HEK293 (cell line): ENCODE measurements around the gene C1orf21.

Experiments used
- CTCF ChIA-PET: fragments of 350-600 bp; formaldehyde crosslinking; extraction: SDS; loops from one replicate; lab custom pipeline; 2021; ENCODE audit warnings: antibody characterized with exemption; lab: Yijun Ruan, JAX
- POLR2A ChIA-PET: fragments of 300-600 bp; formaldehyde crosslinking; extraction: SDS; loops from one replicate; lab custom pipeline; 2020; ENCODE audit warnings: antibody characterized with exemption, inconsistent platforms; lab: Yijun Ruan, JAX
- H3K27ac ChIP-seq: fragments of 200-500 bp; sonication (Bioruptor generic); 2 replicates; pipeline ENCODE4 v1.5.1; 2014; ENCODE audit warnings: low read depth, low read length, control low read depth, inconsistent platforms; ENCODE audit errors: extremely low read depth
- H3K36me3 ChIP-seq, 2 experiments: fragments of 200-500 bp in 1 of 2; sonication (Bioruptor generic) in 1 of 2; 1 replicate in 1 of 2; 2 replicates in 1 of 2; pipeline ENCODE4 v1.5.1; 2014 to 2017; ENCODE audit warnings: inconsistent platforms in 2 of 2, low read length in 2 of 2; ENCODE audit not compliant: control insufficient read depth in 2 of 2, insufficient read depth in 1 of 2
- H3K4me1 ChIP-seq: fragments of 200-500 bp; sonication (Bioruptor generic); 2 replicates; pipeline ENCODE4 v1.5.1; 2014; ENCODE audit warnings: mild to moderate bottlenecking, low read length, inconsistent platforms; ENCODE audit not compliant: control insufficient read depth, insufficient read depth
- H3K4me3 ChIP-seq: 2 replicates; pipeline ENCODE4 v1.5.1; 2011; ENCODE audit warnings: low read depth, mild to moderate bottlenecking, control low read depth, low read length, moderate library complexity
- H3K9me3 ChIP-seq: fragments of 200-500 bp; sonication (Bioruptor generic); 2 replicates; pipeline ENCODE4 v1.5.1; 2014; ENCODE audit warnings: low read depth, low read length, inconsistent platforms; ENCODE audit not compliant: control insufficient read depth, insufficient read depth
- GLIS2 ChIP-seq: fragments of 450-650 bp; formaldehyde crosslinking; IDR thresholded peaks from 2 replicates; pipeline ENCODE4 v1.5.1; 2016; ENCODE audit warnings: missing biosample characterization, missing genetic modification characterization
- HIC1 ChIP-seq: fragments of 450-650 bp; formaldehyde crosslinking; IDR thresholded peaks from 2 replicates; pipeline ENCODE4 v1.5.1; 2016; ENCODE audit warnings: missing biosample characterization, missing genetic modification characterization
- KLF7 ChIP-seq: fragments of 450-650 bp; formaldehyde crosslinking; IDR thresholded peaks from 2 replicates; pipeline ENCODE4 v1.5.1; 2016; ENCODE audit warnings: missing biosample characterization, missing genetic modification characterization, borderline replicate concordance
- OSR2 ChIP-seq: fragments of 450-650 bp; formaldehyde crosslinking; IDR thresholded peaks from 2 replicates; pipeline ENCODE4 v1.5.1; 2016; ENCODE audit warnings: missing biosample characterization, missing genetic modification characterization
- ZIC2 ChIP-seq: fragments of 450-650 bp; formaldehyde crosslinking; IDR thresholded peaks from 2 replicates; pipeline ENCODE4 v1.5.1; 2016; ENCODE audit warnings: missing biosample characterization, missing genetic modification characterization
- ZNF23 ChIP-seq: fragments of 450-650 bp; formaldehyde crosslinking; IDR thresholded peaks from 2 replicates; pipeline ENCODE4 v1.5.1; 2016; ENCODE audit warnings: missing biosample characterization, missing genetic modification characterization, borderline replicate concordance
- ZNF248 ChIP-seq: fragments of 450-650 bp; formaldehyde crosslinking; IDR thresholded peaks from 2 replicates; pipeline ENCODE4 v1.5.1; 2017; ENCODE audit warnings: missing biosample characterization, missing genetic modification characterization
- ZNF274 ChIP-seq, 2 experiments: fragments of 200-500 bp in 1 of 2; fragments of 450-650 bp in 1 of 2; sonication (Bioruptor generic) in 1 of 2; formaldehyde crosslinking in 1 of 2; IDR thresholded peaks; 2 replicates each; pipeline versions ENCODE4 v1.5.1 to v1.6.1; 2014 to 2016; ENCODE audit warnings: borderline replicate concordance in 1 of 2, inconsistent platforms in 1 of 2, low read length in 1 of 2, missing biosample characterization in 1 of 2, missing genetic modification characterization in 1 of 2
- ZNF302 ChIP-seq: fragments of 450-650 bp; formaldehyde crosslinking; IDR thresholded peaks from 2 replicates; pipeline ENCODE4 v1.5.1; 2016; ENCODE audit warnings: missing biosample characterization, missing genetic modification characterization, low read depth
- ZNF311 ChIP-seq: fragments of 450-650 bp; formaldehyde crosslinking; IDR thresholded peaks from 2 replicates; pipeline ENCODE4 v1.5.1; 2017; ENCODE audit warnings: missing biosample characterization, missing genetic modification characterization, borderline replicate concordance
- ZNF341 ChIP-seq: fragments of 450-650 bp; formaldehyde crosslinking; IDR thresholded peaks from 2 replicates; pipeline ENCODE4; 2016; ENCODE audit warnings: low read depth, missing biosample characterization, missing genetic modification characterization
- ZNF416 ChIP-seq: fragments of 450-650 bp; formaldehyde crosslinking; IDR thresholded peaks from 2 replicates; pipeline ENCODE4 v1.5.1; 2016; ENCODE audit warnings: missing biosample characterization, missing genetic modification characterization
- ZNF501 ChIP-seq: fragments of 450-650 bp; formaldehyde crosslinking; IDR thresholded peaks from 2 replicates; pipeline ENCODE4 v1.5.1; 2016; ENCODE audit warnings: missing biosample characterization, missing genetic modification characterization
- ZNF548 ChIP-seq: fragments of 450-650 bp; formaldehyde crosslinking; IDR thresholded peaks from 2 replicates; pipeline ENCODE4 v1.5.1; 2016; ENCODE audit warnings: missing biosample characterization, missing genetic modification characterization
- ZNF600 ChIP-seq: fragments of 450-650 bp; formaldehyde crosslinking; IDR thresholded peaks from 2 replicates; pipeline ENCODE4 v1.5.1; 2016; ENCODE audit warnings: missing biosample characterization, missing genetic modification characterization
- ZNF624 ChIP-seq: fragments of 450-650 bp; formaldehyde crosslinking; IDR thresholded peaks from 2 replicates; pipeline ENCODE4 v1.5.1; 2017; ENCODE audit warnings: missing biosample characterization, missing genetic modification characterization
- ZNF660 ChIP-seq: fragments of 450-650 bp; IDR thresholded peaks from 2 replicates; pipeline ENCODE4 v1.5.1; 2018; ENCODE audit warnings: missing biosample characterization, mild to moderate bottlenecking, missing genetic modification characterization
- ZNF677 ChIP-seq: fragments of 450-650 bp; IDR thresholded peaks from 2 replicates; pipeline ENCODE4 v1.5.0; 2018; ENCODE audit warnings: missing biosample characterization, mild to moderate bottlenecking, missing genetic modification characterization, moderate library complexity
- ZNF76 ChIP-seq: fragments of 450-650 bp; formaldehyde crosslinking; IDR thresholded peaks from 2 replicates; pipeline ENCODE4; 2016; ENCODE audit warnings: low read depth, missing biosample characterization, missing genetic modification characterization, borderline replicate concordance
- ZSCAN30 ChIP-seq: fragments of 450-650 bp; IDR thresholded peaks from 2 replicates; pipeline ENCODE4 v1.5.1; 2018; ENCODE audit warnings: missing biosample characterization, mild to moderate bottlenecking, missing genetic modification characterization, moderate library complexity
- TF ChIP-seq, protein P1 (sequence below): fragments of 450-650 bp; formaldehyde crosslinking; IDR thresholded peaks from 2 replicates; pipeline ENCODE4 v1.5.1; 2017; ENCODE audit warnings: missing biosample characterization, missing genetic modification characterization
- TF ChIP-seq, protein P2 (sequence below): fragments of 450-650 bp; formaldehyde crosslinking; IDR thresholded peaks from 2 replicates; pipeline ENCODE4 v1.5.1; 2017; ENCODE audit warnings: missing biosample characterization, mild to moderate bottlenecking, missing genetic modification characterization, moderate library complexity
- TF ChIP-seq, protein P3 (sequence below): sonication (generic); formaldehyde crosslinking; IDR thresholded peaks from 2 replicates; pipeline ENCODE4 v1.8.1; 2022; ENCODE audit warnings: mild to moderate bottlenecking, moderate library complexity, missing genetic modification reagents

C1orf21 gene

DNA sequence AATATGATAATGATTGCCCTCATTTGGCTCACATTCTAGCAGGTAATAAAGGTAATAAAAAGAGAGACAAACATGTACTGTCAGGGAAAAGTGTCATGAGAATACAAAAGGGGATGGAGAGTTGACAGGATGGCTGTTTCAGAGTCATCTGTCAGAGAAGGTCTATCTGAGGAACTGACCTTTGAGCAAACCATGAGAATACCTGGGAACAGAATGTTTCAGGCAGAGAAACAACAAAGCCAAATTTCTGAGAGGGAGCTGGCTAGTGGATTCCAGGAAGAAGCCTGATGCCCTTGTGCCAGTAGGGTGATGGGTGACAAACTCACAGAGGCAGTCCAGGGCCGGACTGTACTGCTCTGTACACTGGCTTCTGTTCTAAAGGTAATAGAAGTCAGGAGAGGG, 107.2 kb downstream of the C1orf21 start:
- ChIA-PET POLR2A (no interaction called here), CTCF (interaction anchor here (1.2 kb wide), 1 partner anchor 272 kb away, joined by 3 read pairs; no protein-coding TSS in a partner anchor)
- no peak overlapping the region for H3K4me3 ChIP-seq
- no peak overlapping the region for H3K27ac ChIP-seq
- H3K36me3 ChIP-seq = no peaks in the 10 kb centered on the region
- TF ChIP-seq ZSCAN30 (tag by site-specific recombination) = no peak
- TF ChIP-seq, protein P1, sequence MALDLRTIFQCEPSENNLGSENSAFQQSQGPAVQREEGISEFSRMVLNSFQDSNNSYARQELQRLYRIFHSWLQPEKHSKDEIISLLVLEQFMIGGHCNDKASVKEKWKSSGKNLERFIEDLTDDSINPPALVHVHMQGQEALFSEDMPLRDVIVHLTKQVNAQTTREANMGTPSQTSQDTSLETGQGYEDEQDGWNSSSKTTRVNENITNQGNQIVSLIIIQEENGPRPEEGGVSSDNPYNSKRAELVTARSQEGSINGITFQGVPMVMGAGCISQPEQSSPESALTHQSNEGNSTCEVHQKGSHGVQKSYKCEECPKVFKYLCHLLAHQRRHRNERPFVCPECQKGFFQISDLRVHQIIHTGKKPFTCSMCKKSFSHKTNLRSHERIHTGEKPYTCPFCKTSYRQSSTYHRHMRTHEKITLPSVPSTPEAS = no peak
- no peak for TF ChIP-seq ZNF311
- no peak for TF ChIP-seq OSR2 (tag by site-specific recombination)
- no peak for TF ChIP-seq GLIS2 (tag by site-specific recombination)
- no peak for TF ChIP-seq ZNF501 (tag by site-specific recombination)
- no peak for TF ChIP-seq ZNF548
- no peak for TF ChIP-seq HIC1 (tag by site-specific recombination)
- no peak for TF ChIP-seq ZNF302 (tag by site-specific recombination)
- TF ChIP-seq KLF7 (tag by site-specific recombination) = no peak
- no peak for TF ChIP-seq ZNF660 (tag by site-specific recombination)
- peaks cover 25% of the 10 kb centered on the region for H3K4me1 ChIP-seq
- no peaks in the 10 kb centered on the region for H3K9me3 ChIP-seq

GRCh38 chr1:184494929-184495328, 108.1 kb downstream of the C1orf21 start:
- Histone ChIP-seq H3K9me3 (no peaks in the 10 kb centered on the region), H3K4me3 (no peak overlapping the region), H3K36me3 (no peaks in the 10 kb centered on the region), H3K27ac (no peak overlapping the region), H3K4me1 (peaks cover 24% of the 10 kb centered on the region)
- CTCF ChIA-PET = interaction anchor here (0.6 kb wide), 1 partner anchor 303 kb away, joined by 3 read pairs; no protein-coding TSS in a partner anchor
- POLR2A ChIA-PET = no interaction called here
- TF ChIP-seq ZNF23 = no peak
- TF ChIP-seq ZNF624 (tag by site-specific recombination) = no peak
- no peak for TF ChIP-seq ZNF248 (tag by site-specific recombination)
- TF ChIP-seq, protein P2, sequence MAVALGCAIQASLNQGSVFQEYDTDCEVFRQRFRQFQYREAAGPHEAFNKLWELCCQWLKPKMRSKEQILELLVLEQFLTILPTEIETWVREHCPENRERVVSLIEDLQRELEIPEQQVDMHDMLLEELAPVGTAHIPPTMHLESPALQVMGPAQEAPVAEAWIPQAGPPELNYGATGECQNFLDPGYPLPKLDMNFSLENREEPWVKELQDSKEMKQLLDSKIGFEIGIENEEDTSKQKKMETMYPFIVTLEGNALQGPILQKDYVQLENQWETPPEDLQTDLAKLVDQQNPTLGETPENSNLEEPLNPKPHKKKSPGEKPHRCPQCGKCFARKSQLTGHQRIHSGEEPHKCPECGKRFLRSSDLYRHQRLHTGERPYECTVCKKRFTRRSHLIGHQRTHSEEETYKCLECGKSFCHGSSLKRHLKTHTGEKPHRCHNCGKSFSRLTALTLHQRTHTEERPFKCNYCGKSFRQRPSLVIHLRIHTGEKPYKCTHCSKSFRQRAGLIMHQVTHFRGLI = no peak
- TF ChIP-seq, protein P3, sequence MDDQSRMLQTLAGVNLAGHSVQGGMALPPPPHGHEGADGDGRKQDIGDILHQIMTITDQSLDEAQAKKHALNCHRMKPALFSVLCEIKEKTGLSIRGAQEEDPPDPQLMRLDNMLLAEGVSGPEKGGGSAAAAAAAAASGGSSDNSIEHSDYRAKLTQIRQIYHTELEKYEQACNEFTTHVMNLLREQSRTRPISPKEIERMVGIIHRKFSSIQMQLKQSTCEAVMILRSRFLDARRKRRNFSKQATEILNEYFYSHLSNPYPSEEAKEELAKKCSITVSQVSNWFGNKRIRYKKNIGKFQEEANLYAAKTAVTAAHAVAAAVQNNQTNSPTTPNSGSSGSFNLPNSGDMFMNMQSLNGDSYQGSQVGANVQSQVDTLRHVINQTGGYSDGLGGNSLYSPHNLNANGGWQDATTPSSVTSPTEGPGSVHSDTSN (CRISPR knock-in tag) = no peak
- TF ChIP-seq ZNF76 (tag by site-specific recombination) = no peak
- TF ChIP-seq ZNF341 (tag by site-specific recombination) = no peak
- no peak for TF ChIP-seq ZNF416 (tag by site-specific recombination)
- TF ChIP-seq ZIC2 (tag by site-specific recombination) = no peak
- TF ChIP-seq ZNF600 (tag by site-specific recombination) = no peak
- no peak for TF ChIP-seq ZNF274 (IDR thresholded peaks at IDR 0.05; ENCODE audit: low read length)
- no peak for TF ChIP-seq ZNF274 (tag by site-specific recombination; IDR thresholded peaks at IDR 0.05; ENCODE audit: borderline replicate concordance)
- no peak for TF ChIP-seq ZNF677 (tag by site-specific recombination)
- TF ChIP-seq, all 188 proteins: peak for 0
